Kidney epithelial cell (primary cell): ENCODE measurements around the gene COASY. TPM values are rescaled to one million over a fixed set of nuclear protein-coding genes. Genes with fewer than 3 reads are reported as not detected.
"Not testable (repeated sequence)": the region's sequence is repeated elsewhere in the genome, so short reads cannot be mapped to it uniquely, and the experiment has no call there.

Experiments used
- DNase-seq: peaks from one replicate; pipeline ENCODE4 v3.0.0-alpha.2; 2010; ENCODE audit warnings: low read depth
- H3K27me3 ChIP-seq: 2 replicates; pipeline ENCODE4 v1.6.0; 2011; ENCODE audit warnings: low read length; ENCODE audit not compliant: control insufficient read depth, insufficient read depth
- H3K36me3 ChIP-seq: 2 replicates; pipeline ENCODE4 v1.5.1; 2011; ENCODE audit warnings: low read length; ENCODE audit not compliant: control insufficient read depth, insufficient read depth
- H3K4me3 ChIP-seq: 2 replicates; pipeline ENCODE4 v1.5.1; 2011; ENCODE audit warnings: low read depth, mild to moderate bottlenecking, control low read depth, low read length
- CTCF ChIP-seq: IDR thresholded peaks from 2 replicates; pipeline ENCODE4 v1.5.1; 2011; ENCODE audit warnings: mild to moderate bottlenecking, moderate library complexity, low read length, control low read depth, inconsistent platforms; ENCODE audit not compliant: insufficient read depth, poor library complexity, severe bottlenecking
- total RNA-seq: library from RNA; depleted of rRNA; stranded (reverse); fragments of >200 nt; gene quantifications from 2 replicates; pipeline ENCODE4 v1.2.3, GENCODE V29; 2015

The COASY gene
- total RNA-seq, 1 donor from 2014 or later = 26.8 TPM

DNA sequence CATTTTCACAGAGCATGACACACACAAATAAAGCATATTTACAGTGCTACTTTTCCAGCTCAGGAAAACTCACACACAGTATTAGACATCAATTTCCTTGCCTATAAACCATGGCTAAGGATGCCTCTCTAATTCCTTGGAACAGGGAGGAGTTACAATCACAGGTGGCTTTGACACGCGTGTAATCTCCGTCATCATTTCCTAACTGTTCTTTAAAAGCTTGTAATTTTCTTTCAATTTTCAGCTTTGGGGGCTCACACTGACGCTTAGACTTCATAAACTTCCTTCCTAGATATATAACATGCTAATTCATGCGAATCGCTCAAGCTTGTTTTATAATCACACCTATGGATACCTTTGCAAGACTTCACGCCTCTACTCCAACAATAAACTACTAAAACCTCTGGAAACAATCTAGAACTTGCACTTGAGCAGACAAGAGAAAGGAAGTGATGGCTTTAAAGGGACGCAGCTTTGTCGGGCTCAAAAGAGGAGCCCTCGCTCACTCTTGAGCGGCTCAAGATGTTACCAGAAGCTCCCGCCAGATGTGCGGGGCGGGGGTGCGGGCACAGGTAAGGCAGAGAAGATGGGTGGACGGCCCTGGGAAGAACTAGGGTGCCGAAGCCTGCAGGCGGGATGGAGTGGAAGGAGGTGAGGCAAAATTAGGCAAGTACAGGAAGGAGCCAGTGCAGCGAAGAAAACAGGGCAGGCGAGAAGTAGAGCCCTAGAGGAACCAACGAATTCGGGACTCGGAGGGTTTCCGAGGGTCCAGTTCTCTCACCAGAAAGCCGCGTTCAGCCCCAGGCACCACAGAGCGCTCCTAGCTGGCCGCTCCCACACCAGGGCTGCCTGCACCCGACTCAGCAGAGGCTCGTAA is 46.6 kb downstream of the COASY start:
- H3K36me3 ChIP-seq = peaks cover 2% of the 10 kb centered on the region
- H3K4me3 ChIP-seq = peak overlapping the region; percentile 97
- DNase-seq = peak; percentile 5
- H3K27me3 ChIP-seq = no peaks in the 10 kb centered on the region
- no peak for TF ChIP-seq CTCF

DNA sequence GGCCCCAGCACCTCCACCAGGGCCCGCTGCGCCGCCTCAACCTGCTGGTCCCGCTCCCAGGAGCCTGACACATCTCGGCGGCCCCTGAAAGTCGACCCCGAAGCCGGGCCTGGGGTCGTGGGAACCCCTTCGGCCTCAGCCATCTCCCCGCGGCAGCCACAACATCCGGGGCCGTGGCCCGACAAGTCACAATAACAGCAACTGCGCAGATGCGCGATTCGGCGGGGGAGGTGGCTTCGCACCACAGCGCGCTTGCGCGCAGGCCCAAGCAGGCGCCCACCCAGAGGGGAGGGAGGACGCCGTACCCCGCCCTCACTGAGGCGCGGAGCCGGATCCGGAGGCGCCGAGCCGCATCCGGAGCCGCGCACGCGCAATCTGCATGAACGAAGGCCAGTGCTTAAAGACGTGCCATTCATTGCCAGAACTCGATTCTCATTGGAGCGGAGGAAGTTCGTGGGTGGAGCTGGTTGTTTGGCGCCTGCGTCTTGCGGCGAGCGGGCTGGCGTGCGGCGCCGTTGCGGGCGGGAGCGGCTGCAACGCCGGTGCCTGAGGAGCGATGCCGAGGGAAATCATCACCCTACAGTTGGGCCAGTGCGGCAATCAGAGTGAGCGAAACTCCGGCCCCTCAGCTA is 47.4 kb downstream of the COASY start, which contains the start of the genes RETREG3 and TUBG1:
RETREG3 (minus strand) TSS at position 193 of the 632 bp plus-strand sequence; CDS start at position 143, 50 bp downstream.
TUBG1 (plus strand) TSS at position 502 of the 632 bp plus-strand sequence; CDS start at position 557, 55 bp downstream.
- DNase-seq = peak; percentile 94
- peak within 1 kb of the TSS; percentile 97 for H3K4me3 ChIP-seq
- peaks cover 2% of the 10 kb centered on the region for H3K36me3 ChIP-seq
- TF ChIP-seq CTCF = peak; percentile 57
- no peaks in the 10 kb centered on the region for H3K27me3 ChIP-seq

GRCh38 chr17:42609814-42610801 is 48.2 kb downstream of the COASY start:
- DNase-seq, H3K27me3 ChIP-seq, H3K36me3 ChIP-seq: not testable (repeated sequence)
- peak overlapping the region; percentile 97 for H3K4me3 ChIP-seq

DNA sequence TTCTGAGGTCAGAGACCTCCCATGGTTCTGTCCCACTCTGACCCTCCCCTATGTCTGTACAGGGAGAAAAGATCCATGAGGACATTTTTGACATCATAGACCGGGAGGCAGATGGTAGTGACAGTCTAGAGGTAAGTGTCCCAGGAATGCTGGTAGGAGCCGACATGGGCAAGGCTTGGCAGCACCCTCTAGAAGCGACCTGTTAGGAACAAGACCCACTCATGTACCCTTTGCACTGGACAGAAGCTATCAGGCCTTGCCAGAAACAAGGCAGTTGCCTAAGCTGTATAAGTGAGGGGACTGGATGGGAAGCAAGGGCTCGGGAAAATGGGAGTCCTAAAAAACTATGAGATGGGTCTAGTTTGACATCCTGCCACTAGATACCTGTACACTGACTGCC is 50.1 kb downstream of the COASY start:
- DNase-seq = no peak
- Histone ChIP-seq H3K27me3 (no peaks in the 10 kb centered on the region), H3K4me3 (no peak overlapping the region), H3K36me3 (peaks cover 2% of the 10 kb centered on the region)
- TF ChIP-seq CTCF = no peak

DNA sequence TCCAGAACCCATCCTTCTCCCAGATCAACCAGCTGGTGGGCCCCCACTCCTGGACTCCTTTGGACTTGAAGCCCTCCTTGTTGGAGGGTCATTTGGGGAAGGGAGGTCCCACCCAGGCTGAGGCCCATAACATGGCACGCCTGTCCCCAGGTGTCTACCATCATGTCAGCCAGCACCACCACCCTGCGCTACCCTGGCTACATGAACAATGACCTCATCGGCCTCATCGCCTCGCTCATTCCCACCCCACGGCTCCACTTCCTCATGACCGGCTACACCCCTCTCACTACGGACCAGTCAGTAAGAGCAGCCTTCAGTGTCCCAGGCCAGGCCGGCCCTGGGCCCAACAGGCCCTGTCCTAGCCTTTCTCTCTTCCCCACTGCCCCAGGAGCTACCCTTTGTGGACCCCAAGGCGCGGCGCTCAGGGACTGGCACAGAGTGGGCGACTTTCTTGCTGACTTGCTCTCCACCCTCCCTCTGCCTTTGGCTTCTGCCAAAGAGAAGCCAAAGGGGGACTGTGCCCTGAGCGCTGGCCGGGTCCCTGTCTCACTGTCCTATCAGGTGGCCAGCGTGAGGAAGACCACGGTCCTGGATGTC is 51.8 kb downstream of the COASY start:
- no peaks in the 10 kb centered on the region for H3K27me3 ChIP-seq
- H3K36me3 ChIP-seq = peaks cover 2% of the 10 kb centered on the region
- no peak for DNase-seq
- H3K4me3 ChIP-seq = no peak overlapping the region
- TF ChIP-seq CTCF = no peak

Other genes with a start within 250 kb of the COASY start
- 74.9 and 80.8 TPM in 2 replicates for gene STAT3, start 173.7 kb upstream of the COASY start, total RNA-seq
- gene CAVIN1, start 138.9 kb upstream of the COASY start, total RNA-seq = 58.5 and 70.2 TPM in 2 replicates
- 43.9 and 46.4 TPM in 2 replicates for gene ATP6V0A1, start 103.3 kb upstream of the COASY start, total RNA-seq
- 46.2 and 49.2 TPM in 2 replicates for gene NAGLU, start 25.9 kb upstream of the COASY start, total RNA-seq
- 0.34 and 1.8 TPM in 2 replicates for gene HSD17B1, start 9.2 kb upstream of the COASY start, total RNA-seq
- 33.9 and 35.9 TPM in 2 replicates for gene MLX, start 5.0 kb downstream of the COASY start, total RNA-seq
- gene PSMC3IP, start 15.6 kb downstream of the COASY start, total RNA-seq = 3.9 and 7.9 TPM in 2 replicates
- gene RETREG3, start 47.2 kb downstream of the COASY start, total RNA-seq = 64.9 and 68.2 TPM in 2 replicates
- gene TUBG1, start 47.5 kb downstream of the COASY start, total RNA-seq = 37.6 and 56.1 TPM in 2 replicates
- gene TUBG2, start 97.1 kb downstream of the COASY start, total RNA-seq = 11.3 and 15.0 TPM in 2 replicates
- 10.2 and 11.2 TPM in 2 replicates for gene PLEKHH3, start 114.8 kb downstream of the COASY start, total RNA-seq
- gene CCR10, start 119.7 kb downstream of the COASY start, total RNA-seq = 3.1 and 8.9 TPM in 2 replicates
- 5.8 and 7.0 TPM in 2 replicates for gene CNTNAP1, start 120.4 kb downstream of the COASY start, total RNA-seq
- gene EZH1, start 182.9 kb downstream of the COASY start, total RNA-seq = 14.7 and 22.5 TPM in 2 replicates
- 1.3 and 5.3 TPM in 2 replicates for gene RAMP2, start 199.1 kb downstream of the COASY start, total RNA-seq
- 131 and 144 TPM in 2 replicates for gene VPS25, start 211.3 kb downstream of the COASY start, total RNA-seq
- gene WNK4, start 218.5 kb downstream of the COASY start, total RNA-seq = 0.67 and 0.96 TPM in 2 replicates
- gene COA3, start 236.6 kb downstream of the COASY start, total RNA-seq = 48.3 and 49.4 TPM in 2 replicates
- 0.21 TPM in 1 of 2 replicates, not detected in the other for gene CNTD1, start 236.7 kb downstream of the COASY start, total RNA-seq